SU-DHL-6 (cell line): Measurements from ENCODE around the gene LAMC3.

Experiments
- CTCF ChIP-seq: fragments of 200-600 bp; sonication (generic); IDR thresholded peaks from one replicate; pipeline ENCODE4 v1.5.1; 2017; ENCODE audit warnings: antibody characterized with exemption, mild to moderate bottlenecking, low read length, moderate library complexity; ENCODE audit not compliant: insufficient read depth, poor library complexity, severe bottlenecking
- EZH2phosphoT487 ChIP-seq: fragments of 200-600 bp; sonication (generic), shearing (Covaris generic); conservative IDR thresholded peaks from 2 replicates; pipeline ENCODE4 v1.6.1; 2018; ENCODE audit warnings: mild to moderate bottlenecking, antibody characterized with exemption, low read length, moderate library complexity, mixed read lengths

- TF ChIP-seq CTCF (no peak), EZH2phosphoT487 (no peak)
Observed at GRCh38 chr9:130970855-130971254, 38.1 kb upstream of the LAMC3 start.
